ENCODE results near the gene KCNMA1. TPM values are rescaled to one million over a fixed set of nuclear protein-coding genes. Genes with fewer than 3 reads are reported as not detected.

Gene KCNMA1
- total and polyA plus RNA-seq, 10 of the 15 experiments (the other 5 are each of a cell fraction or from before 2014, with no cell fraction given): 8.5 to 77.0 (median 21.3) TPM

DNA sequence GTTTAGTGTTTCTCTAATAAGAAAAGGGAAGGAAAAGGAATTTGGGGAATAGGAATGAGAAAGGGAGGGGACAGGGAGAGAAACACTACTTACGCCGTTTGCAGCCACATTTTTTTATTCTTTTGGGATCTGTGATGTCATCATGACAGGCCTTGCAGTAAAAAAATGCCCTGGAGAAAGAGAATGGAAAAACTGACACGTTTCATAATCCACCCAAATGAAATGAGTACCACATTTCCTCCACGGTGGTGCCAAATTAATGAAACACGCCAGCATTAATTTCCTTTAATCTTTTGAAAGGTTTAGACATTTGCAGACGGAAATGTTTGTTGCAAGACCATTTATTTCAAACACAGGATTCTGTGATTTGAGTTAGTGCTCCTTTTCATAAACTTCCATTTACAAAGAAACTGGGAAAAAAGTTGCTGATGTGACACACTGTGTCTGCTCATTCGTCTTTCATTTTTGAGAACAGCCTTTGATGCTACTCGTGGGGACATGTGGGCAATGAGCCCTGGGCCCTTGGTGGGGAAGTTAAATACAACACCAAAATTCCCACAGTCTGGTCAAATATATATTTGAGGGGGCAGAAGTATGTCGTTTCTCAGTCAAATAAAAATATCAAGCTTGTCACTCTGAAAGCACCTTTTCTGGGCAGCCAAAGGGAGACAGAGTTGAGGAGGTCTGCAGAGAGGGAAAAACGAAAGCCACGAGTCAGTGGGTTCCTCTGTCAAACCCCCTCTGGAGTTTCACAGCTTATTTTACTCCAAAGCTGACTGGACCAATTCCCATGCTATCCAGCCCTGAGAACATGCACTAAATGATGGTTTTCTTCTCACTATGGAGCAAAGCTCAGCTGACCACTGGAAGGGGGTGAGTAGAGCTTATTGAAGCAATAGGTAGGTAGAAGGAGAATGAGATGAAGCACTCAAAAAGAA lies 625.5 kb downstream of the KCNMA1 start:
- FAIRE-seq (no peak), DNase-seq (ENCODE audit: low read depth, low spot score) (no peak), ATAC-seq (no peak)
- Histone ChIP-seq H3K79me2 (ENCODE audit: control insufficient read depth, insufficient read depth, low read length) (no peaks in the 10 kb centered on the region), H3K4me3 (no peak overlapping the region), H4K20me1 (ENCODE audit: control insufficient read depth, insufficient read depth) (no peaks in the 10 kb centered on the region), H3K27ac (ENCODE audit: control insufficient read depth, insufficient read depth) (no peak overlapping the region), H3K4me2 (ENCODE audit: control insufficient read depth, insufficient read depth) (no peak overlapping the region), H3K4me1 (ENCODE audit: control insufficient read depth, insufficient read depth, low read length) (no peaks in the 10 kb centered on the region), H3K36me3 (ENCODE audit: control insufficient read depth in 2 of 2, insufficient read depth in 2 of 2, low read length in 1 of 2) (no peaks in the 10 kb centered on the region), H3K9ac (ENCODE audit: control insufficient read depth, insufficient read depth, low read length) (no peak overlapping the region), H3K9me3 (replicated peaks; ENCODE audit: control insufficient read depth, insufficient read depth, low read length) (no peaks in the 10 kb centered on the region), H2AFZ (ENCODE audit: control insufficient read depth, low read depth, low read length) (no peak overlapping the region), H3K27me3 (replicated peaks in 1 of 2; ENCODE audit: control insufficient read depth in 2 of 2, insufficient read depth in 2 of 2, low read length in 1 of 2) (no peaks in the 10 kb centered on the region)
- intact Hi-C loops (cut with micrococcal nuclease; ENCODE audit: unreplicated experiment) (no loop called here), in situ Hi-C loops (cut with MboI) (no loop called here)
- SMC1A ChIA-PET (ENCODE audit: uncharacterized antibody, unreplicated experiment): interaction anchor here (0.8 to 1.6 kb wide), 2 partner anchors 9 to 17 kb away, joined by 3 to 6 read pairs; no protein-coding TSS in a partner anchor
- WGBS (ENCODE audit: insufficient coverage, insufficient replicate concordance, low lambda C conversion rate, missing lambda C conversion rate): 25% methylated on average over 11 of the region's 11 CpGs
- TF ChIP-seq HSF1 (IDR thresholded peaks at IDR 0.05; ENCODE audit: low read depth, low read length) (no peak), RAD51 (IDR thresholded peaks at IDR 0.05) (no peak), MYB (IDR thresholded peaks at IDR 0.05; ENCODE audit: borderline replicate concordance, low read depth, low read length) (no peak), NR2C2 (IDR thresholded peaks at IDR 0.05; ENCODE audit: borderline replicate concordance, control insufficient read depth, insufficient read length, low read depth) (no peak)
- POLR2A ChIA-PET: no interaction called here
- RAD21 ChIA-PET (ENCODE audit: unreplicated experiment): interaction anchor here (1.0 kb wide), 1 partner anchor 15 kb away, joined by 5 read pairs; no protein-coding TSS in a partner anchor
- BruUV-seq (replicated peaks): no TSS peak
- CTCF ChIA-PET: interaction anchor here (1.3 kb wide), 2 partner anchors 23 to 27 kb away, joined by 3 to 4 read pairs; no protein-coding TSS in a partner anchor
